ENCODE data around the gene PINK1. TPM values are rescaled to one million over a fixed set of nuclear protein-coding genes. Genes with fewer than 3 reads are reported as not detected.
"Not testable (repeated sequence)": the region's sequence is repeated elsewhere in the genome, so short reads cannot be mapped to it uniquely, and the experiment has no call there.

PINK1 gene
- total RNA-seq, 4 donors from 2014 or later: 55.6 to 67.4 (median 62.8) TPM

DNA sequence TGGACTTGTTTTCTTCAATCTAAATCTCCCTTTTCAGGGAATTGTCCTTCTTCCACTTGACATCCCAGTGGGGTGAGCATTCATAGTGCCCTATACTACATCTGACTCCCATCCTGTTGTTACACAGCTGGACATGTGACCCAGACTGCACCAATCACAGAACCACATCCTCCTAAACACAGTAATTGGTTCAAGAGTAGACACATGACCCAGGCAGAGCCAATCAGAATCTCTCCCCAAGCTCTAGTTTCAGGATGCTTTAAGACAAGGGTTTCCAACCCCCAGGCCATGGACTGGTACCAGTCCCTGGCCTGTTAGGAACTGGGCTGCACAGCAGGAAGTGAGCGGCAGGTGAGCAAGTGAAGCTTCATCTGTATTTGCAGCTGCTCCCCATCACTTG is 33.5 kb downstream of the PINK1 start:
- Histone ChIP-seq H3K27ac (no peak overlapping the region), H3K36me3 (no peaks in the 10 kb centered on the region), H3K4me1 (no peaks in the 10 kb centered on the region), H3K27me3 (no peaks in the 10 kb centered on the region), H3K4me3 (no peak overlapping the region), H3K9me3 (no peaks in the 10 kb centered on the region)
- intact Hi-C loops (cut with DNase I; ENCODE audit: low total_unique reads): no loop called here
- no peak for DNase-seq
- TF ChIP-seq, protein P1, sequence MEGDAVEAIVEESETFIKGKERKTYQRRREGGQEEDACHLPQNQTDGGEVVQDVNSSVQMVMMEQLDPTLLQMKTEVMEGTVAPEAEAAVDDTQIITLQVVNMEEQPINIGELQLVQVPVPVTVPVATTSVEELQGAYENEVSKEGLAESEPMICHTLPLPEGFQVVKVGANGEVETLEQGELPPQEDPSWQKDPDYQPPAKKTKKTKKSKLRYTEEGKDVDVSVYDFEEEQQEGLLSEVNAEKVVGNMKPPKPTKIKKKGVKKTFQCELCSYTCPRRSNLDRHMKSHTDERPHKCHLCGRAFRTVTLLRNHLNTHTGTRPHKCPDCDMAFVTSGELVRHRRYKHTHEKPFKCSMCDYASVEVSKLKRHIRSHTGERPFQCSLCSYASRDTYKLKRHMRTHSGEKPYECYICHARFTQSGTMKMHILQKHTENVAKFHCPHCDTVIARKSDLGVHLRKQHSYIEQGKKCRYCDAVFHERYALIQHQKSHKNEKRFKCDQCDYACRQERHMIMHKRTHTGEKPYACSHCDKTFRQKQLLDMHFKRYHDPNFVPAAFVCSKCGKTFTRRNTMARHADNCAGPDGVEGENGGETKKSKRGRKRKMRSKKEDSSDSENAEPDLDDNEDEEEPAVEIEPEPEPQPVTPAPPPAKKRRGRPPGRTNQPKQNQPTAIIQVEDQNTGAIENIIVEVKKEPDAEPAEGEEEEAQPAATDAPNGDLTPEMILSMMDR (IDR thresholded peaks at IDR 0.05): no peak
- TF ChIP-seq POLR2A (IDR thresholded peaks at IDR 0.05): no peak

DNA sequence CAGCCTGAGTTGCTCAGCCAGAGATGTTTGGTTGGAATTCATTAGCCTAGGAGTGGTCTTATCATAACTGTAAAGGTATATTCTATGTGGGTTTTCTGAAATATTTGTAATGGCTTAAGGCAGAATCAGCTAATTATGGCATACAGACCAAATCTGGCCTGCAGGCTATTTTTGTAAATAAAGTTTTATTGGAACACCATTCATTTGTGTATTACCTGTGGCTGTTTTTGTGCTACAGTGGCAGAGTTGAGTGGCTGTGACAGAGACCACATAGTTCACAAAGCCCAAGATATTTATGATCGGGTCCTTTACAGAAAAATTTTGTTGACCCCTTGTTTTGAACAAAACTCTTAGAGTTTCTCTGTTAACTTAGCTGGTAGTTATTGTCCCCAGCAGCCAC is 35.3 kb downstream of the PINK1 start:
- no peaks in the 10 kb centered on the region for H3K9me3 ChIP-seq
- no peak for DNase-seq
- no peaks in the 10 kb centered on the region for H3K36me3 ChIP-seq
- no peak overlapping the region for H3K27ac ChIP-seq
- intact Hi-C loops (cut with DNase I; ENCODE audit: low total_unique reads): no loop called here
- TF ChIP-seq, protein P1 (IDR thresholded peaks at IDR 0.05): no peak
- TF ChIP-seq POLR2A (IDR thresholded peaks at IDR 0.05): no peak
- H3K27me3 ChIP-seq: no peaks in the 10 kb centered on the region
- no peaks in the 10 kb centered on the region for H3K4me1 ChIP-seq
- H3K4me3 ChIP-seq: no peak overlapping the region

DNA sequence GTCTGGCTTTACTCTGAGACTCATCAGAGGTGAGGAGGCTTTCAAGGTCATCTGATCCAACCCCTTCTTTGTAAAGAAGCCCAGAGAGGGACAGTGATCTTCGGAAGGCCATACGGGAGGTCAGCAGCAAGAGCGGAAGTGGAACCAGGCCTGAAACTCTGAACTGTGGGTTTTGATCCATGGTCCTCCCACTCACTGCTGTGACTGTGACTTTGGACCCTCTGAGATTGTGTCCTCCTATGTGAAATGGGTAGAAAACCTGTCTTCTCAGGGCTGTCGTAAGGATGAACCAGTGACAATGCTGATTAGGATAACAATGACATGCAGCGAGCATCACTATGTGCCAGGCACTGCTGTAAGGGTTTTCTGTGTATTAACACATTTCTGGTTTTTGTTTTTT is 37.7 kb downstream of the PINK1 start:
- intact Hi-C loops (cut with DNase I; ENCODE audit: low total_unique reads): no loop called here
- H3K4me1 ChIP-seq: no peaks in the 10 kb centered on the region
- no peak overlapping the region for H3K4me3 ChIP-seq
- no peaks in the 10 kb centered on the region for H3K27me3 ChIP-seq
- TF ChIP-seq, protein P1 (IDR thresholded peaks at IDR 0.05): no peak
- TF ChIP-seq POLR2A (IDR thresholded peaks at IDR 0.05): no peak
- no peak overlapping the region for H3K27ac ChIP-seq
- DNase-seq: no peak
- H3K36me3 ChIP-seq: no peaks in the 10 kb centered on the region
- H3K9me3 ChIP-seq: no peaks in the 10 kb centered on the region

- H3K4me3 ChIP-seq: no peak overlapping the region
- DNase-seq: no peak
- TF ChIP-seq, protein P1 (IDR thresholded peaks at IDR 0.05): no peak
- TF ChIP-seq POLR2A (IDR thresholded peaks at IDR 0.05): no peak
- no peaks in the 10 kb centered on the region for H3K4me1 ChIP-seq
- no peak overlapping the region for H3K27ac ChIP-seq
- no peaks in the 10 kb centered on the region for H3K36me3 ChIP-seq
- no peaks in the 10 kb centered on the region for H3K27me3 ChIP-seq
- intact Hi-C loops (cut with DNase I; ENCODE audit: low total_unique reads): no loop called here
- no peaks in the 10 kb centered on the region for H3K9me3 ChIP-seq
These were observed 39.0 kb downstream of the PINK1 start for GRCh38 chr1:20672265-20672632.

DNA sequence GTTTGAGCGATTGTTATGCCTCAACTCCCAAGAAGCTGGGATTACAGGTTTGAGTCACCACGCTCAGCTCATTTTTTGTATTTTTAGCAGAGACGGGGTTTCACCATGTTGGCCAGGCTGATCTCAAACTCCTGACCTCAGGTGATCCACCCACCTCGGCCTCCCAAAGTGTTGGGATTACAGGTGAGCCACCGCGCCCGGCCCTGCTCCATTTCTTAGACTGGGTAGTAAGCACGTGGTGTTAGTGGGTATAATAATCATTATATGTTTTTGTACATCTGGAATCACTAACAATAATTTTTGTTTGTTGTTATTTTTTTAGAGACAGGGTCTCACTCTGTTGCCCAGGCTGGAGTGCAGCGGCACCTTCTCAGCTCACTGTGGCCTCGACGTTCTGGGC is 40.4 kb downstream of the PINK1 start:
- not testable (repeated sequence) for DNase-seq

GRCh38 chr1:20678599-20678998 is 45.3 kb downstream of the PINK1 start:
- H3K4me1 ChIP-seq: no peaks in the 10 kb centered on the region
- H3K27me3 ChIP-seq: no peaks in the 10 kb centered on the region
- H3K27ac ChIP-seq: no peak overlapping the region
- no peaks in the 10 kb centered on the region for H3K36me3 ChIP-seq
- no peak for DNase-seq
- no peaks in the 10 kb centered on the region for H3K9me3 ChIP-seq
- TF ChIP-seq, protein P1 (IDR thresholded peaks at IDR 0.05): no peak
- TF ChIP-seq POLR2A (IDR thresholded peaks at IDR 0.05): no peak
- H3K4me3 ChIP-seq: no peak overlapping the region
- intact Hi-C loops (cut with DNase I; ENCODE audit: low total_unique reads): no loop called here

More for the DNA sequence above, 40.4 kb downstream of the PINK1 start:
- H3K9me3 ChIP-seq; intact Hi-C loops (cut with DNase I; ENCODE audit: low total_unique reads); H3K27ac ChIP-seq; H3K4me1 ChIP-seq; H3K4me3 ChIP-seq; H3K36me3 ChIP-seq; H3K27me3 ChIP-seq: not testable (repeated sequence)
